Effector memory CD4-positive, alpha-beta T cell (primary cell): ENCODE measurements around the gene MLX.

Experiments
- DNase-seq, 3 donors: peaks; one replicate each; pipeline ENCODE4 v3.0.0-alpha.2; 2020
- H3K27ac ChIP-seq: 2 replicates; pipeline ENCODE4 v1.7.0; 2013; ENCODE audit warnings: mild to moderate bottlenecking, low read length, moderate library complexity; ENCODE audit not compliant: insufficient read depth, poor library complexity, severe bottlenecking
- H3K27me3 ChIP-seq: replicated peaks from 2 replicates; pipeline ENCODE4 v1.7.0; 2013; ENCODE audit warnings: mild to moderate bottlenecking, low read length; ENCODE audit not compliant: insufficient read depth, control insufficient read depth, poor library complexity, severe bottlenecking
- H3K36me3 ChIP-seq: 2 replicates; pipeline ENCODE4 v1.7.0; 2013; ENCODE audit warnings: mild to moderate bottlenecking, low read length, moderate library complexity; ENCODE audit not compliant: control insufficient read depth, insufficient read depth
- H3K4me1 ChIP-seq: 2 replicates; pipeline ENCODE4 v1.7.0; 2013; ENCODE audit warnings: low read length, mild to moderate bottlenecking; ENCODE audit not compliant: control insufficient read depth, insufficient read depth, poor library complexity, severe bottlenecking
- H3K4me3 ChIP-seq: 2 replicates; pipeline ENCODE4 v1.7.0; 2013; ENCODE audit warnings: low read length, low read depth, mild to moderate bottlenecking; ENCODE audit not compliant: insufficient read depth, poor library complexity, severe bottlenecking
- H3K9me3 ChIP-seq: 2 replicates; pipeline ENCODE4 v1.7.0; 2013; ENCODE audit warnings: mild to moderate bottlenecking, low read length, moderate library complexity; ENCODE audit not compliant: control insufficient read depth

MLX gene

DNA sequence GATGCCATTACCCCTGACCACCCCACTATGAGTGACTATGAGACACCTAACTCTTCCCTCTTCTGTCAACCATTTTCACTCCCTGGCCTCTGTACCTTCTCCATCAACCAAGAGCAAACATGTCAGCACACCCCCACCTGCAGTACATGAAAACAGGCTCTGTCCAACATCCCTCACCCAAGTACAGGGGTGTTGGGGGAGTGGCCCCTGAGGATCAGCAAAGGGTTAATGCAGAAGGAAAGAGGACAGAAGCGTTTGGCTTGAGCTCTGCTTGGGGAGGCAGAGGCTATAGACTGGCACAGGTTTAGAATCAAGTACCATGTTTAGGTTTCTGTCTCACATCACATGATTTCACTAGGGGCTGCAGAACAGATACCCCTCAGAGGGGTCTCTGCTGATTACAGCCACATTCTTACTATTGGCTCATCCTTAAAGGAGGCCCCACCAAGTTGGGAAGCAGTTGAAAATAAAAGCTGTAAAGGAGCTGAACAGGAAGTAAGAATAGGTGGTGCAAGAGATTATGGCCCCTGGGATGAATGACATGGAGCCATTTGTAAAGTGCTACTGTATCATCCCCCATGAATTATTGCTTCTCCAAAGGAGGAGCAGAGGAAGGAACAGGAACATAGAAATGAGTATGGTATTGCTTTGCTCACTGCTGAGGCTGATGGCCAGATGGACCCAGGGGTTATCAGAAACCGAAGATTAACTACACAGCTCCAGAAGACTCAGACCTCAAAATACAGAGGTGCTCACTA, 13.1 kb downstream of the MLX start:
- Histone ChIP-seq H3K9me3 (no peaks in the 10 kb centered on the region), H3K4me3 (no peak overlapping the region), H3K27me3 (no peaks in the 10 kb centered on the region), H3K4me1 (peaks cover 11% of the 10 kb centered on the region), H3K27ac (no peak overlapping the region), H3K36me3 (peaks cover 45% of the 10 kb centered on the region)
- no peak for DNase-seq

DNA sequence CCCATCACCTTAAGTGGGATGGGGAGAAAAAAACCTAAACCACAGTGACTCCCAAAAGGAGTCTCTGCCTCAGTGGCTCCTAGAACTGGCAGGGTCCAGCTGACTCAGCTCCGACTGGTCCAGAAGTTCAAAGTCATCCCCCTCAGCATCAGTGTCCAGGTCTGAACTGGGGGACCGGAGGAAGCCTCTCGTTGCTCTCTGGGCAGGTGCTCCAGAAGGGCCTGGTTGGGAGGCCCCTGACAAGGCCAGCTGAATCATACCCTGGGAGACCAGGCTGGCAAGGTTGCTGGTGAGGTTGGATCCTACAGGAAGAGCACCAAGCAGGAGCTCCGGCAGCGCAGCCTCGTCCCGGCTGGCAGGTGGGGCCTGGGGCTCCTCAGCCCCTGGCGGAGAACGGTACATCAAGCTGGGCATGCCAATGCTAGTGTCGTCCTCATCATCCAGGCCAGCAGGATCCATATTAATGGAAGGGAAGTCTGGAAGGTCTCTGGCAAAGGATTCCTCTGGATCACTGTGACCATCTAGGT, 14.9 kb downstream of the MLX start:
- no peak for DNase-seq
- Histone ChIP-seq H3K4me1 (peaks cover 11% of the 10 kb centered on the region), H3K36me3 (peaks cover 64% of the 10 kb centered on the region), H3K27ac (no peak overlapping the region), H3K4me3 (no peak overlapping the region), H3K9me3 (no peaks in the 10 kb centered on the region), H3K27me3 (no peaks in the 10 kb centered on the region)

DNA sequence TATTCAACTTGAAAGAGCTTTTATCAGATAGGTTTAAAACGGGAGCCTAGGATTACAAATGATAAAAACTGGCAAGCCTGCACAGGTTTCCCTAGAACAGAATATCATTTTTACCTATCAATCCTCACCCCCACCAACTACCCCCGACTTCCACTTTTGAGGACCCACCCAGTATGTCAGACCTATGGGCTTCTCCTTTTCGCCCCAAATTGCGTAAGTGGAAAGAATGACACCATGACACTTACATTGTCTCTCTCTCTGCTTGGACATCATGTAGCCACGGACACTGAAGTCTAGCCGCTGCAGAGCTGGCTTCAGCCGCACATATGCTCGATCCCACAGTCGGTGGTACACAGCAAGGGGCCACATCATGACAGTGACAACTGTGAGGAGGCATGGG, 18.0 kb downstream of the MLX start:
- no peaks in the 10 kb centered on the region for H3K27me3 ChIP-seq
- H3K4me1 ChIP-seq = no peaks in the 10 kb centered on the region
- H3K27ac ChIP-seq = no peak overlapping the region
- no peak overlapping the region for H3K4me3 ChIP-seq
- DNase-seq = no peak
- no peaks in the 10 kb centered on the region for H3K9me3 ChIP-seq
- peaks cover 78% of the 10 kb centered on the region for H3K36me3 ChIP-seq

DNA sequence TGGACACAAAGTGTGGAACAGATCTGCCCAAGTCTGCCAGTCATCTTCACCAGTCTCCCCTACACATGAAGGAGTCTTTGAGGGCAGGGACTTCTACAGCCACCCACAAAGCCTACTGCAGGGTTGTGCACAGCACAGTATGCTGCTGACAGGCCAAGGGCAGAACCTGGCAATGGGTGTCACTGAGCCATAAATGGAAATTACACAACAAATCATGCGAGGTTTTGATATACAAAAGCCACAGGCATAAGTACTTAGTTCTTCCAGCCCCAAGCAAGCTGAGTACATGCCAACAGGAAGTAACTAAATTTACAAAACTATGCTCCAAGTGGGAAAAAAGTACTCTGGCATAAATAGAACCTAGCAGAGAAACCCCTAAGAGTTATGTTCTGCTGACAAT, 18.5 kb downstream of the MLX start:
- H3K4me1 ChIP-seq = no peaks in the 10 kb centered on the region
- no peak overlapping the region for H3K4me3 ChIP-seq
- H3K36me3 ChIP-seq = peaks cover 82% of the 10 kb centered on the region
- no peak overlapping the region for H3K27ac ChIP-seq
- H3K27me3 ChIP-seq = no peaks in the 10 kb centered on the region
- DNase-seq = no peak
- H3K9me3 ChIP-seq = no peaks in the 10 kb centered on the region

DNA sequence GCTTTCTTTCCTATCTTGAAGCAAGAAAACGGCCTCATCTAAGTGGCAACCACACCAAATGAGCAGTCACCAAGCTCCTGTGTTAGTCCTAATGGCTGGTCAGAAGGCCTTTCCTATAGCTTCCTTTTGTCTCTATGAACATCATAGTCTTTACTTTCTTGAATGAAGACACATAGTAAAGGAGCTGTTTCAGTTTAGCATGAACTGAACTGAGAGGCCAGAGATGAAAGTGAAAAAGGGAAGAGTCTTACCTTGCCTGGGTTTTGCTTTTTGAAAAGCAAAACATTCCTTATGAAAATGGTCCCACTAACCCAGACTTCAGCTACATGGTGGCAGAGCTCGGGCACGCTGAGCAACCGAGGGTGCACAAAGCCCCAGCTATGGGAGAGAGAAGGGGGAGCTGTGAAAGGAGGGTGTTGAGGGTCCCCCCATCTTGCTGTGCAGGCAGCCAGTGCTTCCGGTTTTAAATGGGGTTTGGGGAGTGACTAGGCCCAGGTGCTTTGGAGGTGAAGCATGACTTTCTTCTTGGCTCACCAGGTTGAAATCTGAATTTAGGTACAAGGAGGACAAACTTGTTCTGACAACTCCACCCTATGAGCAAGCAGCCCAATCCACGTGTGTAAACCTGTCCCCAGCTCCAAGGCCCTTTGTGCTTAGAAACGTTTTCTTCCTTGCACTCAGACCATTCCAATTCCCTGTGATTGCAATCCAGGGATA, 19.8 kb downstream of the MLX start:
- Histone ChIP-seq H3K27me3 (no peaks in the 10 kb centered on the region), H3K4me3 (no peak overlapping the region), H3K9me3 (no peaks in the 10 kb centered on the region), H3K4me1 (no peaks in the 10 kb centered on the region), H3K36me3 (peaks cover 89% of the 10 kb centered on the region), H3K27ac (no peak overlapping the region)
- no peak for DNase-seq

DNA sequence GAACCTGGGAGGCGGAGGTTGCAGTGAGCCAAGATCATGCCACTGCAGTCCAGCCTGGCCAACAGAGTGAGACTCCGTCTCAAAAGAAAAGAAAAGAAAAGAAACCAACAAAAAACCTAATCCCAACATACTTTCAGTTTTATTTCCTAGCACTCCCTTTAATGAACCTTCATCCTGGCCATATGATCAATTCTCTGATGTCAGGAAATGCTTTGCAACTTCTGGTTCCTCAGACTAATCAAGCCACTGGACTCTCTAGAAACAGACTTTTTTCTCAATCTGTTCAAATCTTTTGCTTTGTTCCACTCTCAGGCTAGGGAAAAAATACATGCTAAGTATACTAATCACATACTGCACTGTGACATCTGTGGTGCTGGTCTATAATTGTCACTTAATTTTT, 24.0 kb downstream of the MLX start:
- no peak for DNase-seq
- peaks cover 62% of the 10 kb centered on the region for H3K36me3 ChIP-seq
- H3K9me3 ChIP-seq = no peaks in the 10 kb centered on the region
- no peak overlapping the region for H3K4me3 ChIP-seq
- no peaks in the 10 kb centered on the region for H3K27me3 ChIP-seq
- H3K27ac ChIP-seq = no peak overlapping the region
- no peaks in the 10 kb centered on the region for H3K4me1 ChIP-seq

DNA sequence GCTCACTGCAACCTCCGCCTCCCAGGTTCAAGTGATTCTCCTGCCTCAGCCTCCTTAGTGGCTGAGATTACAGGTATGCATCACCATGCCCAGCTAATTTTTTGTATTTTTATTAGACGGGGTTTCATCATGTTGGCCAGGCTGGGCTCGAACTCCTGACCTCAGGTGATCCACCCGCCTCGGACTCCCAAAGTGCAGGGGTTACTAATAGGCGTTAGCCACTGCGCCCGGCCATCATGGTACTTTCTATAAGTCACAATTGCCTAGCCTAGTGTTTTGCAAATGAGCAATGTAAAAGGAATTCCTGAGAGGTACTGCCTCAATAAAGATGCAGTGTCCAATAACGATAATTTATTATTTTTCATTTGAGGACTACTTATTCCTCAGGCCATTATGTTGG, 24.5 kb downstream of the MLX start:
- Histone ChIP-seq H3K4me3 (no peak overlapping the region), H3K4me1 (no peaks in the 10 kb centered on the region), H3K27ac (no peak overlapping the region), H3K36me3 (peaks cover 58% of the 10 kb centered on the region), H3K27me3 (no peaks in the 10 kb centered on the region), H3K9me3 (no peaks in the 10 kb centered on the region)
- DNase-seq = no peak

DNA sequence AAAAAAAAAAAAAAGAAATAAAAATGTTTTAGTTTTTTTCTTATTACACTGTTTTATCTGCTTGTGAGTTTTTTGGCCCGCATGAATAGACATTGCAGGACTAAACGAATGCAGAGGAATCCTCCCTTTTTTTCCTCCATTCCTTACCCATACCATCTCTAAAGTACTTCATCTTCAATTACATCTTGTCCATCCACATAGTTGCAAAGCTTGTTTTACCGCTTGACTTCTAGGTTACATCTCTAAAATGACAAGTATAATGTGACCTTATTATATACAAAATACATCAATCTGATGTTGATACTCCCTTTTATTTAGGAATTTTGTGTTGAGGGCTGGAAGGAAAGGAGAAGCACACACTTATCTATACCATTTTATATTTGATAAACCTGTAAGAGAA, 29.5 kb downstream of the MLX start:
- DNase-seq = no peak
- Histone ChIP-seq H3K27me3 (no peaks in the 10 kb centered on the region), H3K9me3 (no peaks in the 10 kb centered on the region)

DNA sequence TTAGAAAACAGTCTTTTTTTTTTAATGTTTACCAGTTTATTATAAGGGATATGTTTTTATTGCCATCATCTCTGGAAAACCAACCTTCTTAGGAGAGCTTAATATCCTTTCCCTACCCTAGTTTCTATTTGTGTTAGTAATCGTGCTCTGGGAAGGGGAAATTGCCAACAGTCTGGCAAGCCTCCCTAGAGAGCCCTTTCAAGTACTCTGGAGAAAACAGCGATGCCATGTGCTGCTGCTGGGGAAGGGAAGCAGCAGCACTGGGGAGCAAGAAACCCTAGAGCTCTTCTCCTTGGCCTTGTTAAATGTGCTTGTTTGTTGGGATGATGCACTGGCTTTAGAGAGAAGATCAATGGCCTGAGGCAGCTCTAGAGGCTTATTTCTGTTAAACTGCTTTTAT, 32.0 kb downstream of the MLX start:
- Histone ChIP-seq H3K4me1 (no peaks in the 10 kb centered on the region), H3K36me3 (peaks cover 15% of the 10 kb centered on the region), H3K27me3 (no peaks in the 10 kb centered on the region), H3K4me3 (no peak overlapping the region), H3K27ac (no peak overlapping the region), H3K9me3 (no peaks in the 10 kb centered on the region)
- no peak for DNase-seq

More for the DNA sequence above, 29.5 kb downstream of the MLX start:
- peaks cover 23% of the 10 kb centered on the region for H3K36me3 ChIP-seq
- no peaks in the 10 kb centered on the region for H3K4me1 ChIP-seq
- no peak overlapping the region for H3K4me3 ChIP-seq
- no peak overlapping the region for H3K27ac ChIP-seq

DNA sequence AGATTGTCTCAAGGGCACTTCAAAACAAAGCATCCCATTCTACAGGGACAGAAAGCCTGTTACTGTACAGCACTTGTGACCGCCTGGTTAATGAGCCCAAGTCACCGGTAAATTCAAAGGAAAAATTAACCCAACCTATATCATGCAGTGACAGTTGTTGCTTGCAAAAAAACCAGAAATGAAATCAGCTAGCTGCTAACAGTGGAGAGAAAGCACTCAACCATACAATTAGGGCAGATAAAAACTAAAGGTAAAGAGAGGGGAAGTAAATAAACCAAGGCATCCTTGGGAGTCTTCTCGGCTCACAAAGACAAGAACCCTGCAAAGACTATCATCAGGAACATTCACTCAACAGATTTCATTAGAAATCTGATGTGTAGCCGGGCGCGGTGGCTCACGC, 36.4 kb downstream of the MLX start:
- Histone ChIP-seq H3K27ac (no peak overlapping the region), H3K9me3 (no peaks in the 10 kb centered on the region), H3K36me3 (peaks cover 9% of the 10 kb centered on the region), H3K4me1 (peaks cover 18% of the 10 kb centered on the region), H3K27me3 (no peaks in the 10 kb centered on the region), H3K4me3 (no peak overlapping the region)
- DNase-seq = no peak
